LNCaP clone FGC (cell line): ENCODE results near the gene PCDHA1.

Experiments
- DNase-seq: peaks from one replicate; pipeline ENCODE4 v3.0.0-alpha.2; 2011; ENCODE audit warnings: low read depth
- H3K4me3 ChIP-seq: 2 replicates; pipeline ENCODE4 v1.5.1; 2011; ENCODE audit warnings: mild to moderate bottlenecking, low read depth, low read length, control low read depth
- CTCF ChIP-seq: IDR thresholded peaks from 2 replicates; pipeline ENCODE4 v1.5.1; 2012; ENCODE audit warnings: mild to moderate bottlenecking; ENCODE audit not compliant: control insufficient read depth, insufficient read depth; ENCODE audit errors: extremely low read depth

Gene PCDHA1

GRCh38 chr5:141050622-141051520 lies 264.9 kb downstream of the PCDHA1 start, which contains the start of gene PCDHB1:
TSS of gene PCDHB1 (plus strand) at chr5:141051374. CDS start at chr5:141051471, 97 bp downstream.
- TF ChIP-seq CTCF = no peak
- H3K4me3 ChIP-seq = peak within 1 kb of the TSS; percentile 29
- DNase-seq = no peak

GRCh38 chr5:141051521-141051866 lies 265.6 kb downstream of the PCDHA1 start:
- DNase-seq = no peak
- TF ChIP-seq CTCF = no peak
- peak overlapping the region; percentile 29 for H3K4me3 ChIP-seq
